HG03521 (cell line): ENCODE measurements around the gene SAXO1.

Experiments used
- ATAC-seq: cut with Tn5 transposase; IDR thresholded peaks from one replicate; pipeline ENCODE4 v1.9.1; 2021; ENCODE audit warnings: mild to moderate bottlenecking, moderate library complexity; ENCODE audit not compliant: unreplicated experiment

Gene SAXO1

DNA sequence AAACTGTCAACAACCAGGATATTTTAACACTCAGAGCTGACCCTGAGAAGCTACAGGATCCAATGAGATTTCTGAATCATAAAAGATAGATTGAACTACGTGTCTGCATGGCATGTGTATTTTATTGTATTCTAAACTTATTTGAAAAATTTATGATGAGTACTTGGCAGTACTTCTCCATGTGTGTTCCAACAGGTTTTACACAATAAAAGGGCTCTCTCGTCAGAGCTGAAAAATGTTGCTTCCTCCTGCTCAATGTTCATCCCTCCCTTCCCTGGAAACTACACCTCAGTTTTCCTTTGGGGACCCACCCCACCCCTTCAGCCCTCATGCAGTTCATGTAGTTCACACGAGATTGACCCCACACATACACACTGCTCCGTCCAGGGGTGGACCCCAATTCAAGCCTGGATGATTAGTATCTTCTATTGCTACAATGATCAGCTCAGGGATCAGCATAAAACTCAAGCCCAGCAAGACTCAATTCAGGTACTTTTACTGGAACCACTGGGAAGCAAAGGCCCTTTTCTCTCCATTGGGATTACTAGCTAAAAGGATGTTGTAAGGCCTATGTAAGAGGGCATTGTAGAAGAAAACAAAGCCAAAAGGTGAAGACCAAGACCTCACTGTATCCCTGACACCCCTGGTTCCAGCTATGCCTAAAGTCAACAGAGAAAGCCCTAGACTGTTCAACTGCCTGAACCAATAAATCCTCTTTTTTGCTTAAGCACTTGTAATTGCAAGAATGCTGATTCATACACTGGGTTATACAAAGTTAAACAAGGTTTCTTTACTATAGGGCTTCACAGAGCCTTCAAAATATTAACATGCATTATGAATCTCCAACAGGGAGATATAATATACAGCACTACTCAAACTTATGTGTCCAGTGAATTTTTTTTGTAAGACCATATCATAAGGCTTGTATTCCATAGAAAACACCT lies 112.6 kb downstream of the SAXO1 start:
- ATAC-seq: no peak

DNA sequence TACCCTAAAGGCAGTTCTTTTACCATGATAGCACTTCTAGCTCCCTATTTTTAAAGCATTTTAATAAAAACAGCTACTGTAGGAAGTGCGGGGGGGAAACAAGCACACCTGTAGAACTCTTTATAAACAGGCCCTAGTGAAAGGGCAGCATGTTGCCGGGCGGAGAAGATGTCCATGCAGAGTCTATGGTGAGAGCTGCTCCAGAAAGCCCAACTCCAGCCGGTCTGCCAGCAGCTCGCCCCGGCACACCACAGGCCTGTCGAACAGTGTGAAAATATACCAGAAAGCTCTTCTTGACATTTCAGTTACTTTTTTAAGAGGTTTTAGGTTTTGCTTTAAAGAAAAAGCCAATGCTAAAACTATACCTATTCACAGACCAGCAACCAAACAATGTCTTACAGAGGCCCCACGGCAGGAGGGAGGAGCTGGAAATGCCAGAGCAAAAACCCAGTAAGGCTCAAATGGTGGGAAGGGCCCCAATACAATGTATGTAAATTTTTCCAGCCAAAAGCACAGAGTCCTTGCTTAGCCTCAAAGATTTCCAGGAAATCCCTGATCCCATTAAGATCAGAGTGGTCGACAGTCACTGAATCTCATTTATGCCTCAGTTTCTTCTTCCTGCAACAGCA lies 121.2 kb downstream of the SAXO1 start:
- ATAC-seq: no peak

DNA sequence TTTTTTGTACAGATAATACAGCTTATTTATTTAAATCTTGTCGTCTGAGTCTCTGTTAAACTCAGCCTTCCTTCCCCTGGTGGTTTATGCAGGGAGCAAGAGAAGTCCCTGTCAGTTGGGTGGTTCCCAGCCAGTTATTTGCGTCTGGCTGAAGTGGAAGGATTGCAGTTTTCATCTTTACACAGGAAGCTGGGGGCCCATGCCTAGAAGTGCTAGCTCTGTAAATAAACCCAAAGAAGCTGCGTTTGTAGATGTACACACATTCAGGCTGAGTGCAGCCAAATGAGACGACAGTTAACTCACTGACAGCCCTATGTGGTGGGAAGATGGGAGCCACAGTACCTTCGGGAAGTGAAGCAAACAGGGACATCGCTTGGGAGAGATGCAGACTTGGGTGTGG lies 122.1 kb downstream of the SAXO1 start:
- no peak for ATAC-seq

DNA sequence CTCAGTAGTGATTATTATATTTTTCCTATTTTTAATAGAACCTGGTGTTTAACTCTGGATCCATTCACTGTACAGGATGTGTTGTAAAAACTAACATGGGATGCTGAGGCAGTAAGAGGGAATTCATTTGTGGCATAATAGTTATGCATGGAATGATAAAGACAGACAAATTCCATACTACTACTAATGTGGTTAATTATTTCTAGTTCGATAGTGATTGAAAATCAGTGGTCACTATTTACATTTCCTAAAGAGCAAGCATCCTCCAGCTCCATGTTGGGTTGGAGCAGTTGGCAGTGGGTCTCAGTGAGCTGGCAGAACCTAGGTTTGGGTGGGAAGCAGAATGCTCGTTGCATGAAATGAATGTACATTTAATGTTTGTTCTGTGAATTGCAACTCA lies 122.6 kb downstream of the SAXO1 start:
- no peak for ATAC-seq

DNA sequence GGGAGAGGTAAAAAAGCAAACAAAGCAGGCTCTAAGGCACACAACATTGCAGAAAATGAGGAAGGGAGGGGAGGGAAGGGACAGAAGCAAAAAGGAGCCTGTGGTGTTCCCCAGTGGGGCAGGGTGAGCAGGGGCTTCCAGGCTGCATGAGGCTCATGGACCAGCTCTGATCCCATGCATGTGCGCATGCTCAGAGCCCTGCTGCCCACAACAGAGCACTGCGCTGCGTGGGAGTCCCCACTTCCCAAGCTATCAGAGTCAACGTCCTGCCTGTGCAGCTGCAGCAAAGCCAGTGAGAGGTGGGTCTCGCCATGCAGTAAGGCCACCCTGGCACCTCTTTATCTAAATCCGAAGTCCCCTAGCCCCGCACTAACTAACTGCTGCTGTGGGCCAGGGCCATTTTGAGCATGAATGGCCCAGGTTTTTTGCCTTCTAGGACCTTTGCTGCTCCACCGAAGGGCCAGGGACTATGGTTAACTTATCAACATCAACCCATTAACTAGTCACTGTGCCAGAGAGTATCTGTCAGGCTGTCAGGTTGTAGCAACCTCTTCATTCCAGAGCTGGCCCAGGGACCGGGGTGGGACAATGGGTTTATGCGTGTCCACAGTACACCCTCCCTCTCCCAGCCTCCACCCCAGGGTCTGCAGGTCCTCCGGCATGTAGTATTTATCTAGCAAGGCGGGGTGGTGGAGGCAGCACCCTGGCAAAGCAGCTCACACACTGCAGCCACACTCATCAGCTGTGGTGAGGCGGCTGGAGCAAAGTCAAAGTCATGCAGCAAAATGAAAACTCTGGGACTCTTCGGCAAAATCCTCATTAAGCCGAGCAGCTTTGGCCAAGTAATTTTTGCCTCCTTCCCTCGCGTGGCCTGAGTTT lies 123.6 kb downstream of the SAXO1 start:
- ATAC-seq: no peak

DNA sequence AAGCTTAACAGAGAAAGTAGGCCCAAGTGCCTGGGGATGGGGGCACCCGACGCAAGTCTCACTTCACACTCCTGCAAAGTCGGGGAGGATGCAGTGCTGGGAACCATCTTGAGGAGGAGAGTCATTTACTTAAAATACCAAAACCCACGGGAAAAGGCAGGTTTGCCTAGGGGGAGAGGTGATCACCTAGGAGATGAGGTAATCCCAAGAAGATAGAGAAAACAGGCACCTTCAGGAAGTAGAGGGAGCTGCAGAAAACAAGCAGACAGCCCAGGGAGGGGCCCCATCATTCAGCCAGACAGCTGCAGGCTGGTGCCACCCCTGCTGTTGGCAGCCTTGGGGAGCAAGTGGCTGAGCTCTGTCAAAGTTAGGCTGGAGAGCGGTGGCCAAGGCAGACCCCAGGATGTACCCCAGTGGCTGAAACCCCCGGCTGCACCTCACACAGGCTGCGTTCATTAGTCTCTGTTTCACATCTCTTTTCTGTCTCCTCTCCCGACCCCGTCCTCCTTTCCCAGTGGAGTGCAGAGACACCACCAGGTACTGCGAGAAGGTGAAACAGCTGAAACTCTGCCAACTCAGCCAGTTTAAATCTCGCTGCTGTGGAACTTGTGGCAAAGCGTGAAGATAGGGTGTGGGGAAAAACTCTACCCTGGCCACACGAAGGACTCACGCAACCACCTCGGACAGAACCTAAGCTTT lies 124.9 kb downstream of the SAXO1 start:
- ATAC-seq: no peak

DNA sequence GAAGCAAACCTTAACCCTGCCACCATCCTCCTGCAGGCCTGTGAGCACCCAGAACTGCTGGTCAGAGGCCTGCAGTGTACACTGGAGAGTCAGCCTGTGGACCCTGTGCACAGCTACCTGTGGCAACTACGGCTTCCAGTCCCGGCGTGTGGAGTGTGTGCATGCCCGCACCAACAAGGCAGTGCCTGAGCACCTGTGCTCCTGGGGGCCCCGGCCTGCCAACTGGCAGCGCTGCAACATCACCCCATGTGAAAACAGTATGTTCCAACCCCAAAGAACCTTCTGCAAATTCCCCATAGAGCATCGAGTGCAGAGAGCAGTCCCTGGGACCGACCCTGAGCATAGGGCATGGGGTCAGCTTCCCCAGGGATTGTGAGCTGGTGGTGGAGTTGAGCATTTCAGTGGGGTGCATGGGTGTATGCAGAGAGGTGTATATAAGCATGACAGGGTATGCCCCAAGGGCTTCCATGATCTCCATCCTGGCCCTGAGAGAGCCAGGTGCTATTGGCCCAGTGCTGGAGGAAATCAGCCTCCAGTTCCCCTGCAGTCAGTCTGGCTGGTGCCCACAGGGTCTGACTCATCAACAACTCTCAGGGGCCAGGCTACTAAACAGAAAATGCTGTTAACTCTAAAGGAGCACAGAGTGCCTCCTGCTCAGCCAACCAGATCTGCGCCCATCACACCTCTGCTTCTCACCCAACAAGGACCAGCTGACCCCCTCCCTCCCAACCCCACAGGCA lies 126.2 kb downstream of the SAXO1 start:
- no peak for ATAC-seq

DNA sequence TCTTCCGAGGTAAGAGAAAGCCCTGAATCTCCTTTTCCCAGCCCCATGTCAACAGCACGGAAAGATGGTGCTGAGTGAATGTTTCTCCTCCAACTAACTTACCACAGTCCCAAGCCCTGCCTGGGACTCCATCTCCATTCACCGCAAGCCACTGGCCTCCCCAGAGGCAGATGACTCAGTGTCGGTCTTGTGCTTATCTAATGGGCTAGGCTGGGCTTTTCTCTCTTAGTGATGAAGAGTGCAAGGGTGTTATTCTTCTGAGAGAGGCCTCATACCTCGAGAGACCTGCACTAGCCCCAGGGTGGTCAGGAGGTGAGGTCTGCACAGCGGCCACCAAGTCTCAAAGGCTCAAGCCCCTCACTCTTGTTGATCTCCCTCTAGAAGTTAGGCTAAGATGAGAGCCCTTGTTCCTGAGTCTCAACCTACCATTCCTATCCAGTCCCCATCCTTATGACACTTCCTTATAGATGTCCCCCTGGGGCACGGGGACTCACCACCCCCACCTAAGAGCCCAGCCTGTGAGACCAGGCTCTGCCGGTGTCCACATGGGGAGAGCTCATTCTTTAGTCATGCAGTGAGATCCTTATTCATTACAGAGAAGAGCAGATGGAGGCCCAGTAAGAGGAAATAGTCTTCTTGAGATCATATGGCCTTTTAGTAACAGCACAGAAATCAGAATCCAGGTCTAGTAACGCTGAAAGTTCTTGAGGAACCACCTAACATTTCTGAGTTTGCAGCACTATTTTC lies 127.0 kb downstream of the SAXO1 start:
- no peak for ATAC-seq

DNA sequence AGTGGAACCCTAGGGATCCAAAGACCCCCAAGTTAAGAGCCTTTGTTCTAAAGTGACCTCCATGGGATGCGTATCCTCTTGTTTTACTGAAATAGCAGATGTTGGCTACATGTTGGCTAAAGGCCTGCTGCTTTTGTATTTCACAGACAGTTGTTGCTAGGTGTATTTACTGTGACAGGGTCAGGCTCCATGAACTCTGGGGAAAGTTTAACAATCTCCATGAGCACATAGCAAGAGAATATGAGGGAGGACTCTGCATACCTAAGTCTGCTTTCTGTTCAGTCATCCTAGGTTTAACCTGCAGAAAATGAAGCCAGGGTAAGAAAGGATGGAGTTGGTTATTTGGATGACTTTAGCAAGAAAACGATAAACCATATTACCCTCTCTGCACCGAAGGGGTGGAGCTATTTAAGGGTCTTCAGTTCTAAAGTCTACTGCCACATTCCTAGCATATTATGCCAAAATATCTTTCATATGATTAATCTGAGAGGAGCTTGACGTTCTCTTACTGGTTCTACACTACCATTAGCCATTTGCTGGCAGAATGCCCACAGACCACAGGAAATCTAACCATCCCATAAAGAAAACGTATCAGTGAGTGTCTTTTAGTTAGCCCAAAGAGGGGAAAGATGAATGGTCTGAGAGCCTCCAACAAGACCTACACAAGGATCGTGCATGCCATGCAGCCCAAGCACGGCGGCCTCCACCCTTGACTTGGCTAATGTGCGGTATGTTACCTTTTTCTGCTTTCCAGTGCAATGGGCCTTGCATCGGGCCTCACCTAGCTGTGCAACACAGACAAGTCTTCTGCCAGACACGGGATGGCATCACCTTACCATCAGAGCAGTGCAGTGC lies 127.8 kb downstream of the SAXO1 start:
- ATAC-seq: no peak

DNA sequence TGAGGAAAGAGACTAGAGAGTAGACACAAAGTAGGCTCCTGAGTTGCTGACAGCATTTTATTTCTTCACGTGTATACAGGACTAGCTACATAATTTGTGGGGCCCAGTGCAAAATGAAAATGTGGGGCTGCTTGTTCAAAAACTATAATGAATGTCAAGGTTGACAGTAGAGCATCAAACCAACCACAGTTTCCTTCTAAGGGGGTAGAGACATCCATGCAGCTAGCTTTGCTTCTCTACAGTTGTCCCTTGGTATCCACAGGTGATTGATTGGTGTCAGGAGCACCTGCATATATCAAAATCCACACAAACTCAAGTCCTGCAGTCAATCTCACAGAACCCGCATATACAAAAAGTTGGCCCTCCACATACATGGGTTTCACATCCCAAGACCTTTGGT lies 129.6 kb downstream of the SAXO1 start:
- ATAC-seq: no peak

DNA sequence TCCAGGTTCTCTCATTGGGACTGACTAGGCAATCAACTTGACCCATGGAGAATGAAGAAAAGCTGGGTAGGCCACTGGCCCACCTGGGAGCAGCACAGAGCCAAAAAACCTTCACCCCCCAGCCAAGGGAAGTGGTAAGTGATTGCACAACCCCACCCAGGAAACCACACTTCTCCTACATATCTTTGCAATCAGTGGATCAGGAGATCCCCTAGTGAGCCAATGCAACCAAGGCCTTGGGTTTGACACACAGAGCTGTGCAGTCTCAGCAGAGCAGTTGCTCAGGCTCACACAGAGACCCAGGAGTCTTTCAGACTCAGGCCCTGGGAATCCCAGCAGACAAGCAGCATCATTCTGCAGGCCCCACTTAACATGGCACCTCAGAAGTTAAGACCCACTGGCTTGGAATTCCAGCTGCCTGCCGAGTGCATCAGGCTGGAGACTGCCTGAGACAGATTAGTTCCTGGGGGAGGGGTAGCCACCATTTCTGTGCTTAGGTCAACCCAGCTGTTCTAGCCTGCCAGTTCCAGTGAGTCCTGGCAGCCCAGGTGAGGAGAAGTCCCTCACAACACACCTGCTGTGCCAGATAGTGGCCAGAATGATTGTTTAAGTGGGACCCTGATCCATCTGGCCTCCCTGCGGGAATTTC lies 136.4 kb downstream of the SAXO1 start:
- no peak for ATAC-seq

DNA sequence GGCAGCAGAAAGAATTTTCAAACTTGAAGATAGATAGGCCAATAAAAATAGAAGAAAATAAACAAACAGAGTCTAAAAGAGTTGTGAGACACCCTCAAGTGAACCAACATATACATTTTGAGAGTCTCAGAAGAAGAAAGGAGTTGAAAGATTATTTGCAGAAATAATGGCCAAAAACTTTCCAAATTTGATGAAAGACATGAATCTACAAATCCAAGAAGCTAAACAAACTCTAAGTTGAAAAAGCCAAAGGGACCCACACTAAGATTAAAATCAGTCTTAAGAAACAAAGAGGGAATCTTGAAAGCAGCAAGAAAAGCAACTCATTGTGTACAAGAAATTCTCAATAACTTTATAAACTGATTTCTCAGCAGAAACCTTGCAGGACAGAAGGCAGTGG lies 137.0 kb downstream of the SAXO1 start:
- no peak for ATAC-seq

DNA sequence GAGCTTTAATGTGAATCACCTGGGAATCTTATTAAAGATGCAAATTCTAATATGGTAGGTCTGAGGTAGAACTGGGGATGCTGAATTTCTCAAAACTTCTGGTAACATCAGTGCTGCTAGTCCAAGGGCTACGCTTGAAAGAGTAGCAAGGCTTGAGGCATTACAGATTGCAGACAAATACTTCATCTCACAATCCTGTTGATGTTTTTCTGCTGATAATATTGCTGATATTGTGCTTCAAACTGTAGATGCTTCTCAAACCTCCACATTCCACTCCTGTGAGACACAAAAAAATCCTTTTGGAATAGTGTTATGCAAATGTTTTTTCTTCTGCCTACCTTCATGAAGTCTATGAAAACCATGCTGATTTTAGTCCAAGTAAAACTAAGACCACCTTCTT lies 139.5 kb downstream of the SAXO1 start:
- no peak for ATAC-seq

DNA sequence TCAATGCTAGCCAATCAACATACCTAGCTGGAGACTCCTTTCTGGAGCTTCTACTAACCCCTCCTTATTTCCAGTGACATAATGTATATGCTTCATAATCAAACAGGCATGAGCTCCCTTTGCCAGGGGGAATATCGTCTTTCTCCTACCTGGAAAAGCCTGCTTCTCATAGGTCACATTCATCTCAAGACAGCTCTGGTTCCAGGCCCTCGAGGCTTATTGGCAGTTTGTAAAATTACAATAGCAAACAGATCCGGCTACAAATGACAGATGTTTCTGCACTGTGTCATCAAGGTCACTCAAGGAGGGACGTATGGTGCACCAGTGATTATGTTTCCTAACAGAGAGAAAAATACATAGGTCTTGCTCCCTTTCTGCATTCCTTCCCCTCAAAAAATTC lies 140.0 kb downstream of the SAXO1 start:
- no peak for ATAC-seq

DNA sequence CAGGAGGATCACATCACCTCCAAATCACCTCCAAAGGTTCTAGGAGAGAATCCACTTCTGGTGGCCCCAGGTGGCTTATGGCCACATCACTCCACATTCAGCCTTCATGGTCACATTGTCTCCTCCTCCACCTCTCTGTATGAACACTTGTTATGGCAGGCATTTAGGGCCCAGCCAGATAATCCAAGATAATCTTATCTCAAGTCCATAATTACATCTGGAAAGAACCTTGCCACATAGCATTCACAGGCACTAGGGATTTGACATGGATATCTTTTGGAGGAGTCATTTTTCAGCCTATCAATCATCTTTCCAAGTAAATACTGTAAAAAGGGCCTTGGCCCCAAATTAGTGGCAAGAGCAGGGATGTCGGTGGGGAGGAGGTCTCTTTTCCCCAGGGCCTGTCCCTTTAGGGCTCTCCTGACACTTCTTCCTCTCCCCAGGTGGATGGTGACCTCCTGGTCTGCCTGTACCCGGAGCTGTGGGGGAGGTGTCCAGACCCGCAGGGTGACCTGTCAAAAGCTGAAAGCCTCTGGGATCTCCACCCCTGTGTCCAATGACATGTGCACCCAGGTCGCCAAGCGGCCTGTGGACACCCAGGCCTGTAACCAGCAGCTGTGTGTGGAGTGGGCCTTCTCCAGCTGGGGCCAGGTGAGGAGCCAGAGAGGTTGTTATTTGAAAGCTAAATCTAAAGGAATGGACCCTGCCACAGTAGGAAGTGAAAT lies 140.9 kb downstream of the SAXO1 start:
- no peak for ATAC-seq

DNA sequence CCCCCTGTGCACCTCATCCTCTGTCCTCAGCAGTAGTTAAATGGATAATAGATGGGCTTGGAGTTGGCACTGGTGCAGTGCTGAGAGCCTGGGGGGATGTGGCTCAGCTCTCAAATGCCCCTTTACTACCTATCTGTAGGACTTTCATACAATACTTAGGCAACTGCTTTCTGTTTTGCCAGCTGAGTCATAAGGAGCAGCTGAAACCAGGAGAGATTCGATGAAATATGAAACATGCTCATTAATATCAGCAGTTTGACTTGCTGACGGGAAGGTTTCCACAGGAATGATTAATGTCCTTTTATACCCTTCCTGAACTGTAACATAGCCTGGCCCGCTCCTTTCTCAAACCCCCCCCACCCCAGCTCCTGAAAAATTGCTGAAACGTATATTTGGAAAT lies 142.6 kb downstream of the SAXO1 start:
- ATAC-seq: peak; percentile 54

DNA sequence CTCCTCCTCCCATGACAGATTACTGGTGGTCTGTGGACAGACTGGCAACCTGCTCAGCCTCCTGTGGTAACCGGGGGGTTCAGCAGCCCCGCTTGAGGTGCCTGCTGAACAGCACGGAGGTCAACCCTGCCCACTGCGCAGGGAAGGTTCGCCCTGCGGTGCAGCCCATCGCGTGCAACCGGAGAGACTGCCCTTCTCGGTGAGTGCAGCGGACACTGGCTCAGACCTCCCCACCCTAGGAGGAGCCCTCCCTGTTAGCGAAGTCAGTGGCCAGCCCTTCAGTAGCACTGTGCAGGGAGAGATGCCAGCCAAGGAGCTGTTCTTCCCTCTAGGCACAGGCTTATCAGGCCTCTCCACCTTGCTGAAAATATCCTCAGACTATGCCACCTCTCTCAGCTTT lies 143.5 kb downstream of the SAXO1 start:
- no peak for ATAC-seq
